ENCODE measurements around the gene SLBP.

SLBP gene

GRCh38 chr4:1712216-1713002 lies at the start of gene SLBP:
SLBP (minus strand) TSS chr4:1712319; CDS start chr4:1712188, 131 bp downstream.
- DNase-seq, result peak; percentile 71

GRCh38 chr4:1761130-1761689 lies 49.1 kb upstream of the SLBP start:
- DNase-seq, result no peak

- no peak for DNase-seq
Measured at GRCh38 chr4:1760521-1761071, 48.5 kb upstream of the SLBP start.

GRCh38 chr4:1759818-1760223 lies 47.7 kb upstream of the SLBP start:
- DNase-seq, result no peak

GRCh38 chr4:1759170-1759817 lies 47.2 kb upstream of the SLBP start:
- no peak for DNase-seq

- no peak for DNase-seq
Measured at GRCh38 chr4:1758306-1759121, 46.4 kb upstream of the SLBP start.

- no peak for DNase-seq
Measured at GRCh38 chr4:1757836-1758235, 45.7 kb upstream of the SLBP start.

- DNase-seq, result no peak
Measured at GRCh38 chr4:1756893-1757779, 45.0 kb upstream of the SLBP start.

- no peak for DNase-seq
Measured at GRCh38 chr4:1756079-1756478, 44.0 kb upstream of the SLBP start.

- no peak for DNase-seq
Measured at GRCh38 chr4:1755297-1755696, 43.2 kb upstream of the SLBP start.

- no peak for DNase-seq
Measured at GRCh38 chr4:1754336-1754735, 42.2 kb upstream of the SLBP start.

GRCh38 chr4:1753697-1754311 lies 41.7 kb upstream of the SLBP start:
- no peak for DNase-seq

GRCh38 chr4:1753294-1753696 lies 41.2 kb upstream of the SLBP start:
- DNase-seq, result no peak

- DNase-seq, result no peak
Measured at GRCh38 chr4:1752284-1753041, 40.3 kb upstream of the SLBP start.

GRCh38 chr4:1751919-1752283 lies 39.8 kb upstream of the SLBP start:
- no peak for DNase-seq

- DNase-seq, result no peak
Measured at GRCh38 chr4:1751155-1751918, 39.2 kb upstream of the SLBP start.

- no peak for DNase-seq
Measured at GRCh38 chr4:1750381-1751154, 38.4 kb upstream of the SLBP start.

- DNase-seq, result no peak
Measured at GRCh38 chr4:1749826-1750225, 37.7 kb upstream of the SLBP start.

- no peak for DNase-seq
Measured at GRCh38 chr4:1749370-1749769, 37.3 kb upstream of the SLBP start.
